Measurements from ENCODE around the gene NOTUM.

Gene NOTUM

DNA sequence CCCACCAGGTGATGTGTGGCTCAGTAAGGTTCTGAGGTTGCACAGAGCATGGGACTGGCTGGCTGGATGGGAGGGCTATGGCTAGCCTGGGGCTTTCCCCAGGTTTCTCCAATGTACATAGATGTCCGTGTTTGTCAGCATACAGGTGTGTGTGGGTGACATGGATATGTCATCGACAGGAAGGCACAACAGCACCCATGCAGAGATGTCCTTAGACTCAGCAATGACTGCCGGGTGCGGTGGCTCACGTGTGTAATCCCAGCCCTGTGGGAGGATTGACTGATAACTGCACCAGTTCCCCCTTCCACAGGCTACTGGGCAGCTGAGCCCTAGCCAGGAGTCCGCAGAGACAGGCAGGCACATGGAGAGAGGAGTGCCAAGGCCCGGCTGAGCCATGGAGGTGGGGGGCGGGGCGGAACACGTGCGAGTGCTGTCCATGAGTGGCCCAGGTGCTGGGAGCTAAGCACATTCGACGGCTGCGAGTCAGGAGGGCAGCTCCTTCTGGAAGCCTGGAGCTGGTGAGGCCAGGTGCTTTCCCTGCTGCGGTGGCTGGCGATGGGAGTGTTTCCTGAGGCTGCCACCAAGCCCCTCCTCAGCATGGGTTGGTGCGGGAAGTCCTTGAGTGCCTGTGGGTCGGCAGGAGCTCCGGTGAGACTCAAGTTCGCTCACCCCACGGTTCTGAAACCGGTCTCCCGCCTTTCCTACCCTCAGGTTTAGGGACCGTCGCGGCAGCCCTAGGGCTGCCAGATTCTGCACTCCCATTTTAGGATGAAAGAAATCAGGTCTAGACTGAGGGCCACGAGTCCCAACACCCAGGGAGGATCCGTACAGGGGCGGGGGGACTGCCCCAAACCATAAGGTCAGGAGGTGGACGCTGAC, 15.6 kb upstream of the NOTUM start:
- peak in 1 of 4 experiments; percentile 33 for DNase-seq

DNA sequence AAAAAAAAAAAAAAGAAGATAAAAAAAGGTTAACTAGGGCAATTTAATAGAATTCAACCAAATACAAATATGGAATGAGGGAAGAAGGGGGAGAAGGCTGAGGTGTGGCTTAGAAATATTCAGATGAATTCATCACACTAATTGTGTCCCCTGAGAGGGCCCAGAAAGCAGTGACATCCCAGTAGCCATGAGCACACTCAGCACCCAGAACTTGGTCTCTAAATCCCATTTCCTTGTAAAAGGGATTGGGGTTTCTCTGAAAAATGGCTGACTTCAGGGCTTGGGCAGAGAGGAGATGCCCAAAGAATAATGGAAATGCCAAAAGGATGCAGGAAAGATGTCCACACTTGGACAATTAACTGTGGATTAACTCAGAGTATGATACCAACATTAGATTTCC, 12.4 kb upstream of the NOTUM start:
- no peak for DNase-seq

DNA sequence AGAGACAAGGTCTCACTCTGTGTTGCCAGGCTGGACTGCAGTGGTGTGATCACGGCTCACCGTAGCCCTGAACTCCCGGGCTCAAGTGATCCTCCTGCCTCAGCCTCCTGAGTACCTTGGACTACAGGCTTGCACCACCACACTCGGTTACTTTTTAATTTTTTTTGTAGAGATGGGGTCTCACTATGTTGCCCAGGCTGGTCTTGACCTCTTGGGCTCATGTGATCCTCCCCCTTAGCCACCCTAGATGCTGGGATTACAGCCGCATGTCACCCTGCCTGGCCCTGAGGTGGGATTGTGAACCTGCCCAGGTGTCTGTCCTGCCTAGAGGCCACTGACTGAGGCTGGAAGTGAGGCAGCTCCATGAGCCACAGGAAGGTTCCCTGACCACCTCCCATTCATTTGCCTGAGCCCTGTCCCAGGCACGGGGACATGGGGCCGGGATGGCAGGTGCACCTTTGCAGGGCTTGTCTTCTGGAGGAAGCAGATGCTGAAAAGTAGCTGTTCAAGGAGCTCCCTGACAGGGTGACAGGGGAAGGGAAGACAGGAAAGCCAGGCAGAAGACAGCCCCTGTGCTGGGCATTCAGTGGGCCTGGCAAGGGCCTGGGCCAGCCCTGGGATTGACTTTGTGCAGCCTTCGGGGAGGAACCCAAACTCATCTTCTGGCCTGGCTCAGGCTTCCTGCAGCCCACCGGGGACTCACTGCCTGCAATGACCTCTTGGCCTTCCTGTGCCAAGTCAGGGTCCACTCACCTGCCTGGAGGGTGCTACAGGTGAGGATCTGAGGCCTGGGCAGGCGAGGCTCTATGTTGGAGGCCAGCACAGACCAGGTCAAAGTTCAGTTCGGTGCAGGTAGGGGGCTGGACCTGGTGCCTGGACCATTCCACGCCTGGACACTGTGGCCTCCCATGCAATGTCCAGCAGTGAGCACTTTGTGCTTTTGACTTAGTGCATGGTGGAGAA, 8.1 kb upstream of the NOTUM start:
- no peak for DNase-seq

DNA sequence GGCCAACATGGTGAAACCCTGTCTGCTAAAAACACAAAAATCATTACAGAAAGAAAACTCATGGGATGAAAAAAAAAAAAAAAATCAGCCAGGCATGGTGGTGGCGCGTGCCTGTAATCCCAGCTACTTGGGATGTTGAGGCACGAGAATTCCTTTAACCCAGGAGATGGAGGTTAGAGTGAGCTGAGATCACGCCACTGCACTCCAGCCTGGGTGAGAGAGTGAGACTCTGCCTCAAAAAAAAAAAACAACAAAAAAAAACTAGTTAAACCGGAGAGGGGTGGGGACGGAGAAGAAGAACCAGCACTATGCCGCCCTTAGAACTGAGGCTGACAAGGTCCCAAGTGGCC, 7.4 kb upstream of the NOTUM start:
- DNase-seq = no peak

DNA sequence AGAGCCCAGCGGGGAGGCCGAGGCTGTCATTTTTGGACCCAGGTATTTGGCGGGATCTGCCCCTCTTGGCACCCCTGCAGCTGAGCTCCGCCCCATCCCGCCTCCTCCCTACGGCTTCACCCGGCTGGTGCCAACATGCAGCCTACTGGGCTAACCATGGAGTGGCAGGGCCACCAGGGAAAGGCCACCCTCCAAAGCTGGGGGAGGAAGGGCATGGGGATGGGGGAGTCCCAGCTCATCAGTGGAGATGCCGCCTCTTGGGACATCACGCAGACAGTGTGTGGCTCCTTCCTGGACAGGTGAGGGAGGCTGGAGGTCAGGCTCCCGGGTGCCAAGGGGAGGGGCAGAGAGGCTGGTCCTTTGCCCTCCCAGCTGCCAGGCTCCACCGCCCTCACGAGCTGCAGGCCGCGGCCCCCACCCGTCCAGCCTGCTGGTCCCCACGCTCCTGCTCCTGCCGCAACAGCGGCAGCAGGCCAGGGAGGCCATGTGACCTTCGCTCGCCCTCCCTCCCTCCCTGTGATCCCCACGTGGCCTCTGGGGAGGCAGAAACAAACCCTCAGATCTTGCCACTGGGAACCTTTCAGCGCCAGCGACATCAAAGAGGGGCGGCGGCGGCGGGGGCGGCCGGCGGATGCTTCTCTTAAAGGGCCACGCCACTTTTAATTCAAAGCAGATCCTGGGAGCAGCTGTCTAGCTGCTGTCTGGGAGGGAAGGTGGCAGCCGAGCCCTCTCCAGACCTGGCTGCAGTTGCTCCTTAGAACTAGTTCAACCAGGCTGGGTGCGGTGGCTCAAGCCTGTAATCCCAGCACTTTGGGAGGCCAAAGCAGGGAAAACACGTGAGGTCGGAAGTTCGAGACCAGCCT, 6.8 kb upstream of the NOTUM start:
- peak; percentile 55 to 85 (median 74) for DNase-seq

DNA sequence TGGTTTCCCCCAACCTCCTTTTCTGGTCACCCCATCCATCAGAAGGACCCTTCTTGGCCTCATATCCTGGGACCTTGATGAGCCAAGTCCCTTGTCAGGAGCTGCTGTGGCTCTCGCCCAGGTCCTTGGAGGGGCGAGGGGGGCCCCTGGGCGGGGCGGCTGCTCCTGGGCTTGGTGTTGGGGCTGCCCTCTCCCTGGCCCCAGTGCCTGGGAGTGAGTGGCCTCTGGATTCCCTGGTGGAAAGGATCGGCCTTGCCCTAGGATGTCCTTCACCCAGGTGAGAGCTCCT, 6.2 kb upstream of the NOTUM start:
- DNase-seq = no peak

DNA sequence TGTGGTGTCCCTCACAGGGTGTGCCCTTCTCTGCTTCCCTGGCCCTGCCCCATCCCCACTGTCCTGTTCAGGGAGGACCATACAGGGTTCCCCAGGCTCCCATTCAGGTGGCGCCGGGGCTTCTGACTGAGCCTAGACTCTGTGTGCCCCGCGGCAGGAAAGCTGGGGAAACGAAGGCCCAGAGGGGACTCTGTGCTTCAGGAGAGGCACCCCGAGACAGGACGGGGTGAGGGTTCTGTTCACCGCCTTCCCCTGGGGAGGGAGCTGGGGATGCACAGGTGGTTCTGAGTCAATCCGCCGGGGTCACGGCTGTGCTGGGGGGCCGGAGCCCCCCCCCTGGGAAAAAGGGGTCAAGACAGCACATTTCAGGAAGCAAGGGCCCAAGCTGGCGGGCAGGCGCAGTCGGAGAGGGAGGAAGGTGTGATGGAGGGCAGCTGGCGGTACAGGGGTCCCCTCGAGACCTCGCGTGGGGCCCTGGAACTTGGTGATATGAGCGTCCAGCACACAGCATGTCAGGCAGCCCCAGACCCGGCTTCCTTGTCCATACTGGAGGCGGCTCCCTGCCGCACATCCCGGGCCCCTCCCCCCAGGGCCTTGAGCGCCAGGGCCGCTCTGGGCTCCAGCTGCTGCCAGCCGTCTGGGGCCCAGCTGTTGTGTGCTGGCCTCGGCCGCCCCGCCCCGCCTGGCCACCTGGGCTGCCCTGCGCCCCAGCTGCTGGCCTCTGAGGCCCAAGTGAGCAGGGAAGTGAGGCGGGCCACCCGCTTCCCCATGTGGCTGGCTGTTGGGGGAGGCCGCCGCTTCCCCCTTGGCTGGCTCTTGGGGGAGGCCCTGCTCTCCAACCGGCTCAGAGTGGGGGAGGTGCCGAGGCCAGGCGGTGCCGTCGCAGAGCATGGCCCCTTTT, 5.6 kb upstream of the NOTUM start:
- no peak for DNase-seq

DNA sequence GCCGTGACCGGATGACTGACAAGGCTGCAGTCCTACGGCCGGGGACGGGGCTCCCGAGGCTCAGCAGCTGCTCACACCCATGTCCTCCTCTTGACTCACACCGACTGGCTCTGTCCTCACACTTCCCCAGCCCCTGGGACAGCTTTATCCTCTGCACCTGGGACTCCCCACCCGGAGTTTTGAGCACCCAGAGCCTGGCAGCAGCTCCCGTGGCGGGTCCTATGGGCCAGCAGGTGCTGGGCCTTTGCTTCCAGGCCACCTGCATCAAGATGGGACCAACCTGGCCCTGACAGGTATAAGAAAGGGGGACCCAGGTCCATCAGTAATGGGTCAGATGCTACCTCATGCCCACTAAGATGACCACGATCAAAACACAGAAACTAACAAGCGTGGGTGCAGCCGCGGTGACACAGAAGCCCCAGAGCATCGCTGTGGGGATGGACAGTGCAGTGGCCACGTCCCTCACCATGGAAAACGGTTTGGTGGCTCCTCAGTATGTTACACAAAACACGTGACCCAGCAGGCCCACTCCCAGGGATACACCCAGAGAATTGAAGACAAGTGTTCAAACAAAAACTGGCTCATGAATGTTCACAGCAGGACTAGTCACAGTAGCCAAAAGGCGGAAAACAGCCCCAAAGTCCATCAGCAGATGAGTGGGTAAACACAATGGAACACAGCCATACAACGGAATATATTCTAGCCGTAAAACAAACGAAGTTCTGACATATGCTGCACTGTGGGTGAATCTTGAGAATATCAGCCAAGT, 3.3 kb upstream of the NOTUM start:
- DNase-seq = no peak

DNA sequence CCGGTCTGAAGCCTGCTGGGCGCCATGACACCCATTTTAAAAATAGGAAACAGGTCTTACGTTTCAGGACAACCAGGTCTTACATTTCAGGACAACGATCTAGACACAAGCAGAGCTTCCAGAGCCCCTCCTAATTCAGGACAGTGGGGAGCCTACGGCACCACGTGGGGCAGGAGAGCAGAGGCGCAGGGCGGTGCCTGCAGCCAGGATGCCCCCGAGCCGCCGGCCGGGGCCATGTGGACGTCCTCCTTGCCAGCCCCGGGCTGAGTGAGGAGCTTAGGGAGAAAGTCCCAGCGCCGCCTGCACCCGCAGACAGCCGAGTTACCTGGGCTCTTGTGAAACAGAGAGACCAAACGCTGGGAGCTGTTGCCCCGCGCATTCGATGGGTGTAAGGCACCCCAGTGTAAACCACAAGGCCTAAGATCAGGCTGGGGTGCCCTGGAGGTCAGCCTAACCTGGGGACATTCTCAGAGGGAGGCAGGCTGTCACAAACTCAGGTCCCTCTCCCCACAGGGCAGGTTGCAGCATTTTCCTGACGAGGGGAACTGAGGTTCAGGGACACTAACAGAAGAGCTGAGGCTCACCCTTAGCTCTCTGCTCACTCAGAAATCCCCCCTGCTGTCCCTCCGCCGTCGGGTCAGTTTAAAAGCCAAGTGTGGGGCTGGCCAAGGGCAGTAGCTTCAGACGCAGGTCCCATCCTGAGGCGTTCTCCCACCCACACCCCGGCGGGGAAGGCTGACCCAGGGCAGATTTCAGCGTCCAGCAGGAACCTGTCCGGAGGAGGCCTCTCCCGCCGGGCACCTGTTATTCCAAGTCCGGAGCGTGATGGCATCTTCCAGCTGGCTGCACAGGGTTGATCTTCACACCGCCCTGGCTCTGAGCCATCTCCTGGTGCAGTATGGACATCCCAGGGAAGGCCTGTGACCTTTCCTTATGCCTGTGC, 1.8 kb upstream of the NOTUM start:
- no peak for DNase-seq

DNA sequence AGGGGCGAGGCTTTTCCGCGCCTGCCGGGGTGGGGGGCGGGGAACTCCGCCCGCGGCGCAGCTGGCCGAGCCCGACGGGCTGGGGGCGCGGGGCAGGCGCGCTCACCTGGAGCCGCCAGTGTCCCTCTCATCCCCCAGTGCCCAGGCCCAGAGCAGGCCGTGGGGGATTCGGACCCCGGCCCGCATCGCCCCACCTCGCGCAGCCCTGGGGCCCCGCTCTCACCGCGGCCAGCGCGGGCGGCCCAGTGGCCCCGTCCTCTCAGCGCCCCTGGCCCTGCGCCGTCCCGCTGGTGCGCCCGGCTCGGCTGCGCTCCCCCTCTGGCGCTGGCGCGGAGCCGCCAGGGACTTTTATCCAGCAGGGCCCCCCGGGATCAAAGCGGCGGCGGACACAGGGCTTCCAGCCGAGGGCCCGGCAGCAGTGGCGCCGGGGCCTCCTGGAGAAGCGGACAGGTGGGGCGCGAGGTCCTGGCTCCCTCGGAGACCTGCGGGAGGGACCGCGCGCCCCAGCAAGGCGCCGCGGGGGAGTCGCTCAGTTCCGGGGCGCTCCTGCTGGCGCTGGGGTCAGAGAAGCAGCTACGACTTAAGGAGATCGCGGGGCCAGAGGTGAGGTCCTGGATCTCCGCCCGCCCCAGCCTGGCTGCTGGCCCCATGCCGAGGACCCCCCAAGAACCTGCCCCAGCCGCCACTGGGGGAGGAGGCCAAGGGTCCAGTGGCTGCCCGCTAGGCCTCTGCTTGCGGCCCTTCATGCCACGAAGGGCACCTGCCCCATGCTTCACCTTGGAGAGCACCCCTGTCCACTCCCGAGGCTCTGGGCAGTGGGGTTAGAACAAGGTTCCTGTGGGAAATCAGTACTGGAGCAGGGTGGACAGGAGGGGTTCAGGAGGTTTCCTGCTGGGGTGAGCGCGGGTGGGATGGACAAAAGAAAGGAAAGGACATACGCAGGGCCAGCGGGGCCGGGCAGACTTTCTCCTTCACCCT, 823 bp upstream of the NOTUM start:
- DNase-seq = no peak

DNA sequence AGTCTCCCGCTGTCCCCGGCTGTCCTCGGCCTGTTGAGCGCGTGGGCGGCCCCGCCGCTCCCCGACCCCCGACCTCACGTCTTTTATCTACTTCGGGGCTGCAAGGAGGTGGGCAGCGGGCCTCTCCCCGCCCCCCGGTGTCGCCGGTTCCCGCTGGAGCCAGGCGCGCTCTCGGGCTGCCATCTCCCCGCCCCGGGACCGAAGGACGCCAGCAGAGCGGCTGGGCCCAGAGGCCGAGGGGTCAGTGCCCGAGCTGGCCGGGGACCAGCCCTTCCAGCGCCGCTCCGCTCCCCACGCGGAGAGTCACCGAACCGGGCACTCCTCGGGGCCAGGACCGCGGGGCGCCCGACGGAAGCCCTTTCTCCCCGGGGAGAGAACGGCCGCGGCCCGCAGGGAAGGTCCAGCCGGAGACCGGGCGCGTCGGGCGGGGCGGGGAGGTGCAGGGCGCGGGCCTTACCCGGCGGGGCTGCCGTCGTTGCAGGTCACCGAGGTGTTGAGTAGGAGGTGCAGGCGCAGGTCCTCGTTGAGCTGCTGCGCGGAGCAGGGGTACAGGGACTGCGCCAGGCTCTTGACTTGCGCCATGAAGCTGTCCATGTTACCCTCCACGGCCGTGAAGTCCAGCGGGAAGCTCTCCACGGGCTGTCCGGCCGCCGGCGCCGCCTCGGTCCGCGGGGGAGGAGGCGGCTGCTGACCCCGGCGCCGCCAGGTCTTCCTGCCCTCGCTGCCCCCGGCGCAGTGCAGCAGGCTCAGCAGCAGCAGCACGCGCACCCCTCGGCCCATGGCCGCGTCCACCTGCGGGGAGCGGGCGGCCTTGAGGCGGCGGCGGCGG, 643 bp downstream of the NOTUM start:
- no peak for DNase-seq

DNA sequence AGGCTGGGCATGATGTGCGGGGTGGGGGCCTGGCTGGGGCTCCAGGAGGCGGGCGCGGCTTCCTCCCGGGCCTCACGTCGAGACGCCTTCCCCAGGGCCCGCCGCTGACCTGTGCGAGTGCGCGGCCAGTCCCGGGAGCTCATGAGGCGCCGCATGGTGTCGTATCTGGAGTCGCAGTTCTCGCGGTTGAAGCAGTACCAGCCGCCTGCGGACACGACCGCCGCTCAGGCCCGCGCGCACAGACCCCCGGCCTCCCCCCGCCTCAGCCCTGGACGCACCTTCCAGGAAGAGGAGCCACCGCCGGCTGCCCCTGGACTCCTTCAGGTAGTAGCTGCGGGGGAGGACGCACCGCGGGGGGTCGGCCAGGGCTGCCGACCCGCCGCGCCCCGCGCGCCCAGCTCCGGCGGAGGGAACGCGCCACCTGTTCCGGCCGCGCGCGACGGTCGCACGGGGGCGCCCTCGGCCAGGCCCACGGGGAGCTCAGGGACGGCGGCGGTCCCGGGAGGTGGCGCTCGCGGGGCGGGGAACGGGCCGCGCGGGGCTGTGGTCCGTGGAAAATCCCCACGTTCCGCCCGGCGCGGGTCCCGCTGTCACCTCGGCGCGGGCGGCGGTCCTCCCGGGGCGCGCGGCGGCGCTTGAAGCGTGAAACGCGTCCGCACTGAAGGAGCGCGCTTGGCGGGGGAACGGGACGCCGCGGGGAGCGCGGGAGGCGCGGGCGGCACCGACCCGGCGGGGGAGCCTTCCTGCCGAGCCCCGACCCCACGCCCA, 1.4 kb downstream of the NOTUM start:
- DNase-seq = peak; percentile 60 to 84 (median 64)

DNA sequence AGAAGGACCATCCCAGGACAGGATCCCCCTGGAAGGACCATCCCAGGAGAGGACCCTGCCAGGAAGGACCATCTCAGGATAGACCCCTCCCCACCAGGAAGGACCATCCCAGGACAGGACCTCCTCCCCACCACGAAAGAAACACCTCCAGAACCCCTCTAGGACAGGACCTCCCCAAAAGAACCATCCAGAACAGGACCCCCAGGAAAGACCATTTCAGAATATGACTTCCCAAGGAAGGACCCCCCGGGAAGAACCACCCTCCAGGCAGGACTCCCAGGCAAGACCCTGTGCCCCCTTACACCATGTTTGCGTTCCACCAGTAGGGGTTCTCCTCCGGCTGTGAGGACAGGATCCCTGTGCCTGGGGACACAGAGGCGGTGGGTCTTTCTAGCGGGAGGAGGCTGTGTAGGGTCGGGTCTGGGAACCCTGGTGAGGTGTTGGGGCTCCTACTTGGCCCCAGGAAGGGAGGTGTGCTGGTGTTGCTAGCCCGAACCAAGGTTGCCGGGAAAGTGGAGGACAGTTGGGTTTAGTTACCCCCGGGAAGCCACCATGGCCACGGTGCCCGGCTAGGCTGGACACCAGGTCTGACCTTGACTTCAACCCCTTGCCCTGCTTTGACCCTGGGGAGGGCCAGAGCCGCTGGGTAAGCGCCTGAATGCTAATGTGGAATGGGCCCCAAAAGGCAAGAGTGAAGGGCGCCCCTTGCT, 2.2 kb downstream of the NOTUM start:
- DNase-seq = no peak

DNA sequence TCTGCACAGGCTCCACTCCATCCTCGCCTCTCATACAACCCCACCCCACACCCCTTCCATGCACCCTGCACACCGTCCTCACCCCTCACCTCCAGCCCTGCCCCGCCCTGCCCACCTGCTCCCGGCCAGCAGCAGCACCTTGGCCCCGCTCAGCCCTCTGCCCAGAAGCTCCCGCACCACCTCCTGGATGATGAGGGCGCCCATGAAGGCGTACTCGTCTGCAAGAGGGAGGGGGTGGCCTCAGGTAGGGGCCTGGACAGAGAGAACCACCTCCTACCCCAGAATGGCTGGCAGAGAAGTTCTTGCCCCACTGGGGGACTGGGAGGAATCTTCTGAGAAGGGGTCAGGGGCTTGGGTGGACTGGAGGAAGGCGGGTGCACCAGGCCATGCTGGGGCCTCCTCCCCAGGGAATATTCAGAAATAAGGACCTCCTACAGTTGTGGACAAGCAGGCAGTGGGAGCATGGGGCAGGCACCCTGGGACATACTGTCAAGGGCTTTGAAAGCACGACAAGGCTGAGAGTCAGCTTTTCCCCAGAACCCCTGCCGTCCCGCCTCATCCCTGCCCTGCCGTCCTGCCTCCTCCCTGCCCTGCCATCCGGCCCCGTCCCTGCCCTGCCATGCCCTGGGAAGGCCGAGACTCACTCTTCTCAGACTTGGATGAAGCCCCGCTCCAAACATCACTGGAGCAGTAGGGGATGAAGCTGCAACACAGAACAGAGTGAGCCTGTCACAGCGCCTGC, 3.1 kb downstream of the NOTUM start:
- DNase-seq = no peak
